Embryonic facial prominence (tissue), 1 donor: ENCODE measurements around the gene NKX1-1.
A peak's percentile ranks its signal among the peaks of the same experiment; 100 is the strongest.

ENCODE experiments used
- DNase-seq: peaks from one replicate; pipeline ENCODE4 v3.0.0-alpha.2; 2016; ENCODE audit errors: extremely low spot score

Gene NKX1-1

DNA sequence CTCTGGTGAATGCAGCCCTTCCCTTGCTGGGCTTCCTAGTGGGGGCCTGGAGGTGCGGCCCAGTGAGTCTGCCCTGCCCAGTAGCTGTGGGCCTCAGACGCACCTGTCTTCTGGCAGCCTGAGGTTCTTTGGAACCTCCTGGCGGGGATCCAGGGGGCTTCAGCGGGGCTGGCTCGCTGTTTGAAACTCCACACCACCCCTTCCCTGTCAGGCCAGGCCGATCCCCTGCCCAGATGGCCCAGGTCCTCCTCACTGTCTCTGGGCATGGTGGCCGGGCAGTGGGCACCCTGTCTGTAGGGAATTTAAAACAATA lies 10.7 kb upstream of the NKX1-1 start:
- DNase-seq, result no peak

DNA sequence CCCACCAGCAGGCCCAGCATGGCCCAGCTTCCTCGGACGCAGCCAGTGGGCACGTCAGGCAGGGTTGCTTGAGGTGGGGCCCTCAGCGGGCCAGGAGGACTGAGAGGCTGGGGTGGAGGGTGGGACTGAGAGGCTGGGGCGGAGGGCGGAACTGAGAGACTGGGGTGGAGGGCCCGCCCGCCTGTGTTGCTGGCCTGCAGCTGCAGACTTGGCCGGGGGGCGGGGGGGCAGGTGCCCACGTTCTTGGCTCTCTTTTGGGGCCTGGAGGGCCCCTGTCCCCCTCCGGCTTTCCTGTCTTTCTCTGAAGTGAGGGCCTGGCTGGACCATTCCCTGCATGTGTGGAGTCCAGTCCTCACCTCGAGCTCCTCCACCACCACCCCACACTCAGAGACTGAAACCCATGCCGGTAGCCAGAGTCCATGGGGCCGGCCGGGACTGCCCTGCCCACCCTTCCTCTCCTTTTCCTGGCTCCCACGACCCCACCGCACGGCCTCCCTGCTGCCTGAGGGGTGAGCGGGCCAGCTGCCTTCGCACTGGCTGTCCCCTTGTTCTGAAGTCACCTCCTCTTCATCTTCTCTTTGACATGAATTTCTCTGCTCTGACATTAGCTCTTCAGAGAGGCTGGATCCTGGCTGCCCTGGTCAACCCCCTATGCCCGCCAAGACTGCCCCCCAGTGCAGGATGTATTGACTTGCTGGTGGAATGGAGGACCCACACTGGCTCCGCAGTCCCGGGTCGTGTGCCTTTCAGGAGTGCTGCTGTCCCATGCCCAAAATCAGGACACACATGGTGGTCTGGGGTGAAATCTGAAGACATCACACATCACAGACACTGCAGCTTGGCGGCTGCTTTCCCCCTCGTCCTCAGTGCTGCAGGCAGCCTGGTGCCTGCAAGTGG lies 10.1 kb upstream of the NKX1-1 start:
- peak; percentile 4 for DNase-seq

GRCh38 chr4:1415681-1415981 lies 9.4 kb upstream of the NKX1-1 start:
- DNase-seq, result no peak

- DNase-seq, result no peak
Measured at GRCh38 chr4:1414831-1415680, 8.8 kb upstream of the NKX1-1 start.

- DNase-seq, result no peak
Measured at GRCh38 chr4:1413687-1414479, 7.6 kb upstream of the NKX1-1 start.

DNA sequence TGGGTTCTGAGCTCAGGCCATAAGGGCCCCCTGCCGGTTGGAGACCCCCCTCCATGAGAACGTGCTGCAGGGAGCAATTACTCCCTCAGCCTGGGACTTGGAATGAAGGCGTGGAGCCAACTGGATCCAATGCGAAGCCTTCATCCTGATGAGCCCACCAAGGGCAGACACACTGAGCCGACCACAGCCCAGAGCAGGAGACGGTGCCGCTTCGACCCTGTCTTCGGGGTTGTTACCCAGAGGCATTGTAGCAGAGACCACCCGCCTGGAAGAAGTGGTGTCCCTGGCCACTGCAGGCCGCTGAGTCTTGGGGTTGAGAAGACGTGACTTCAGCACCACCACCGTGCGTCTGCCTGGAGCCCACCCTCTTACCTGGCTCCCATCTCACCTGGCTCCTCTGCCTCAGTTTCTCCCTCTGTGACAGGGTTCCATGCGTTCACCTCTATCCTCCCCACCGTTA lies 7.0 kb upstream of the NKX1-1 start:
- no peak for DNase-seq

GRCh38 chr4:1412376-1413203 lies 6.3 kb upstream of the NKX1-1 start:
- no peak for DNase-seq

GRCh38 chr4:1411436-1412375 lies 5.5 kb upstream of the NKX1-1 start:
- DNase-seq, result no peak

DNA sequence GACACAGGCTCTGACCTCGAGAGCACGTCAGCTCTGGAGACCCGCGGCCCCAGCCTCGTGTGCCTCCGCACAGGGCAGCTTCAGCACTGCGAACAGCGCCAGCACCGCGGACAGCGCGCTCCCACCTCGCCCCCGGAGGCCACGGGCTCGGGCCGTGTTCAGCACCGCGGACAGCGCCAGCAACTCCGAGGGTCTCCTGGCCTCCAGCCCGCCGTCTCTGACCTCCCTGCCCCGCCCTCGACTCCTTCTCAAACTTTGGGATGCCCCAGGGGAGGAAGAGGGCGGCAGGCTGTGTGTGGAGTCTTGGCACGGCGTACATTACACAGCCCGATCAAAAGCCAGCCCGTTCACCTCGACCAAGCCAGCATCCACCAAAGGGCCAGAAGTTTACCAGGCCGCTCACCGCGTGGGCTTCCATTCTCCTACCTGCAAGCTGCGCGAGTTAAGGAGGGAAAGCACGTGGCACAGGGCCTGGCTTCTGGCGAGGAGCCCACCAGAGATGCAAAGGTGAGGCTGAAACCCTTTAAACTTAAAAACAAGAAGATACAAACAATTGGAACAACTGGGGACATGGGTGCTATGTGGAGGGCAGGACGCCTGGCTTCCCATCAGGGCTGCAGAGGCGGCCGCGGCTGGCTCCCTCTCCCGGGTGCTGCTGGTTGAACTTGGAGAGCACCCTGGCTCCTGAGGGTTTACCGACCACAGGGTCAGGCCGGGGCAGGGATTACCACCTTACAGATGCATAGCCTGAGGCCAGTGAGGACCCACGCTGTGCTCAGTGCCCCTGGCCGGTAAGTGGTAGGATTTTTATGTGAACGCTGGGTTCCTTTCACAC lies 4.5 kb upstream of the NKX1-1 start:
- peak; percentile 28 for DNase-seq

- DNase-seq, result no peak
Measured at GRCh38 chr4:1409491-1410425, 3.5 kb upstream of the NKX1-1 start.

- no peak for DNase-seq
Measured at GRCh38 chr4:1409079-1409478, 2.8 kb upstream of the NKX1-1 start.

DNA sequence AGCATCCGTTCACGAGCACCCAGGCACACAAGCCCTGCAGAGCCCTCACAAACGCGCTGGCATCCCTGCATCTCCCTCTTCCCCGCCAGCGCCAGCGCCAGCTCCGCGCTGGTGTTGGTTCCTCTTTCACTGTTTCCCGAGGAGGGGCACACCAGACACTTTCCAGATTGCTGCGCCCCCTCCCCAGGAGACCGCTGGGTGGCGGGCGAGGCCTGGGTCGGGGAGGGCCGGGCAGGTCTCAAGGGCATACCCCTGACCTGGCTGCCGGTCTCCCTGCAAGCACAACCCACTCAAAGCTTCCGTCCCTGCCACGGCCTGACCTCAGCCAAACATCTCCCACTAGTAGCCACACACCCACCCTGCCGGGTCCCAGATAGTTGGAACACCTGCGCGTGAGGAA lies 2.2 kb upstream of the NKX1-1 start:
- DNase-seq, result no peak

DNA sequence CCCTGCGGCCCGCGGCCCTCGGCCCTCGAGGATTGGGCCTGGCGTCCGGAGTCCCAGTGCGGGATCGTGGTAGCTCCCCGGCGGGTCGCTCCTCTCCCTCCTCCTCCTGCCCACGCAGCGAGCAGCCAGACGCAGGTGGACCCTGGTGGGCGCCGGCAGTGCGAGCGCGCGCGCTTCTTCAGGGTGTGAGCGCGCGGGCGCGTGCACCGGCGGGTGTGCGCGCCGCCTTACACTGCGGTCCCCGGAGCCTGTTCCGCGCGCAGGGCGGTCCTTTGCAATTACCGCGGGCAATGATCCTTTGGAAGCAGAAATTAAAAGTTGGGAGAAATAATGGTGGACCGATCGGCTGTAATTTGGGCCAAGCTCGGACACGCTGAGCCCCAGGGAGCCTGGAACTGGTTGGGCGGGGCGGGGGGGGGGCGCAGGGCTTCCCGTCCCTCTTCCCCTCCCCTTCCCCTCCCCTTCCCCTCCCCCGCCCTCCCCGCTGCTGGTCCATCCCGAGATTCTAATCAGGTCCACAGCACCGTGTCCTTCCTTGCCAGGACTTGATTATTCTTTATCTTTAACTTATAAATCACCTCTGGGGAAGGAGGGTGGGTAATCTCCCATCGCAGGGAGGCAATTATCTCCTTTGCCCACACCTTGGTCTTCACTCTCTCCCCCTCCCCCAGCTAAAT lies 1.6 kb upstream of the NKX1-1 start:
- no peak for DNase-seq

- DNase-seq, result no peak
Measured at GRCh38 chr4:1406981-1407656, 877 bp upstream of the NKX1-1 start.

DNA sequence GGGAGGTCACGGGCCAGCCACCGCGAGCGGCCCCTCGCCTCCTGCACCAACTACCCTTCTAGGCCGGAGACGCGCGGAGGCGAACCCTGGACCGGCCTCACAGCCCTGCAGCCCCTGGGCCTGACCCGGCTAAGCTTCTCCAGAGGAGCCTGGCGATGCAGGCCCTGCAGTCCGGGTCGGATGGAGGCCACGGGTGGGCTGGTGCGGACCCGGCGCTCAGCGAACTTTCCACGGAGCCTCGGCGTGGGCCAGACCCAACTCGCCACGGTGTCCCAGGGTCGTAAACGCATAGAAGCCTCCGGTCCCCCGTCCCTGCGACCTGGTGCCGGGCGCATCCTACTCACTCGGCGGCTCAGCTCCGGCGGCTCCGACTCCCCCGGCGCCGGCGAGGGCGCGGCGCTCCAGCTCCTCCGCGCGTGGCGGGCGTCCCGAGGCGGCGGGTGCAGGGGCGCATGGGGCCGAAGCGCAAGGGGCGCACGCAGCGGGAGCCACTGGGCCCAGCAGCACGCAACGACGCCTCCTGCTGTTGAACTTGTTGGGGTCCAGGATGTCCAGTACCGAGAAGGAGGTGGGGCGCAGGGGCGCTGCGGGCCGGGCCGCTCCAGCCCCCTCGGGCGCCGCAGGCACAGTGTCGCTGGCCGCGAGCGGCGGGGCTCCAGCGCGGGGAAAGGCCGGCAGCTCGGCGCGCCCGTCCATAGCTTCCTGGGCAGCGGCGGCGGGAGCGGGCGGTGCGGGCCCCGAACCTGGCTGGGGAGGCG lies 427 bp downstream of the NKX1-1 start:
- DNase-seq, result no peak

GRCh38 chr4:1405254-1405635 lies 997 bp downstream of the NKX1-1 start:
- no peak for DNase-seq
